Sigmoid colon (tissue), 7 donors: ENCODE data around the gene GREB1. TPM values are rescaled to one million over a fixed set of nuclear protein-coding genes. Genes with fewer than 3 reads are reported as not detected.

ENCODE experiments used
- DNase-seq: peaks from one replicate; pipeline ENCODE4 v3.0.0-alpha.2; 2019
- H3K27ac ChIP-seq, 4 donors: fragments of 200-600 bp; sonication (generic); one replicate each; pipeline ENCODE4 v1.5.1; 2016 to 2019; ENCODE audit warnings: mild to moderate bottlenecking in 1 of 4
- H3K27me3 ChIP-seq, 3 donors: fragments of 200-600 bp; sonication (generic); one replicate each; pipeline ENCODE4 v1.5.1; 2019; ENCODE audit warnings: mild to moderate bottlenecking in 1 of 3
- H3K36me3 ChIP-seq, 4 donors: fragments of 200-600 bp; sonication (generic); one replicate each; pipeline ENCODE4 v1.5.1; 2016 to 2019
- H3K4me1 ChIP-seq, 4 donors: fragments of 200-600 bp; sonication (generic); one replicate each; pipeline ENCODE4 v1.5.1; 2017 to 2019
- H3K4me3 ChIP-seq, 4 donors: fragments of 200-600 bp; sonication (generic); one replicate each; pipeline ENCODE4 v1.5.1; 2017 to 2019; ENCODE audit warnings: mild to moderate bottlenecking in 2 of 4, moderate library complexity in 1 of 4
- H3K9me3 ChIP-seq, 4 donors: fragments of 200-600 bp in 3 of 4; sonication (generic) in 3 of 4; one replicate each; pipeline versions ENCODE4 v1.5.1 to v1.6.1; 2013 to 2019
- EP300 ChIP-seq, 4 donors: sonication (generic); formaldehyde crosslinking; IDR thresholded peaks; one replicate each; pipeline ENCODE4 v1.6.1; 2017; ENCODE audit warnings: antibody characterized with exemption in 4 of 4
- POLR2A ChIP-seq, 2 donors: fragments of 450-650 bp; IDR thresholded peaks; one replicate each; pipeline ENCODE4 v1.6.1; 2016; ENCODE audit warnings: antibody characterized with exemption in 2 of 2, mild to moderate bottlenecking in 2 of 2, moderate library complexity in 2 of 2
- POLR2AphosphoS5 ChIP-seq, 4 donors: sonication (generic); formaldehyde crosslinking; IDR thresholded peaks; one replicate each; pipeline ENCODE4 v1.6.1; 2017; ENCODE audit warnings: antibody characterized with exemption in 4 of 4
- WGBS, 2 donors: extraction: QIAGEN DNeasy Blood & Tissue Kit; methylation state at CpG; one replicate each; pipeline ENCODE4 v1.1.7; 2013; 5-methylcytosine and 5-hydroxymethylcytosine counted together
- intact Hi-C: fragments of 100-400 bp; cut with DNase I; formaldehyde crosslinking; loops from one replicate; pipeline ENCODE4 v1.15.1; 2023
- polyA plus RNA-seq, 3 donors: library from polyadenylated mRNA; stranded (reverse); fragments of 200-250 nt; gene quantifications; one replicate each; pipeline ENCODE4 v1.2.3, GENCODE V29; 2013
- total RNA-seq, 4 donors: library from RNA; depleted of rRNA; stranded (reverse); fragments of >200 nt; gene quantifications; one replicate each; pipeline ENCODE4 v1.1.0, GENCODE V29; 2016
- TF ChIP-seq, protein P1 (sequence below), 4 experiments: fragments of 450-650 bp in 3 of 4; fragments of 200-600 bp in 1 of 4; IDR thresholded peaks; one replicate each; pipeline ENCODE4 v1.5.1; 2016 to 2019; ENCODE audit warnings: antibody characterized with exemption in 4 of 4, mild to moderate bottlenecking in 3 of 4, moderate library complexity in 2 of 4
- donor health status: healthy with polysubstance abuse.
- donor health status: Bipolar disorder and iron deficiency.
- donor health status: healthy.

GREB1 gene
- total and polyA plus RNA-seq, 7 donors, result 0.28 to 2.5 (median 1.1) TPM; not detected in 1

DNA sequence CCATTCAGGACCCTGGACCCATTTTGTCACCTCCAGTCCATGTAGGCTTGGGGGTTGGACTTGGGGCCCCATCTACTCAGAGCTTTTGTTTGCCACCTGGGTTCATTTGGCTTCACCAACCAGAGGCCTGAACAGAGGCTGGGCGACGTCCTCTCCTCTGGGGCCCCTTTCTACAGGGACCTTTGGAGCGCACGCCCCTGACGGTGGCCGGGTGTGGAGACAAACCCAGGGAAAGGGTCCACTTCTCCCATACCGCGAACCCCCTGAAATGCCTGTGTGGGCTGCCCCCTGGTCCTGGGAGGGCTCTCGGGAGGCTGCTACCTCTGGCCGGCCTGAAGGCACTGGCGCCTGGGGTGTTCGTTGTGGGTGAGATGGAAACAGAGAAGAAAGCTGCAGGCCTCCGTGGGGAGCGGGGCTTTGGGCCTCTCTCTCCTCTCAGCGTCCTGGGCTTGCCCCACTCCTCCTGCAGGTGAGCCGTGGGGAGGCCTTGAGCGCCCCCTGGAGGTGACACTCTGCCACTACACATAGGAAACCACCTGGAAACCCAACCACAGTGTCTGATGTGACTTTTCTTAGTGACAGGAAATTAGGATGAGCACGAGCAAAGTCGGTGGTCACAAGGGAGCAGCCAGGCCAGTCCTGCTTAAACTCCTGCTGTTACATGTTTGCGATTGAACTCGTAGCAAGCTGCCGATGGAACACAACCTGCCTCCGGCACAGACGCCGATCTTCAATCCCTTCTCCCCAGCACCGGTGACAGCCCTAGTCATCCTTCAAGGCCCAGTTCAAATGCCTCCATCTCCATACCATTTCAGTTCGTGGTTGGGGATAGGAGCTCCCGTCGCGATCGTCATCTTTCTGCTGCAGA, 148.1 kb downstream of the GREB1 start:
- H3K9me3 ChIP-seq, result no peaks in the 10 kb centered on the region
- intact Hi-C loops, result loop anchor here (5.0 kb wide), 1 partner anchor 205 kb away; no protein-coding TSS in a partner anchor
- DNase-seq, result peak; percentile 53
- H3K4me1 ChIP-seq, result no peaks in the 10 kb centered on the region
- H3K4me3 ChIP-seq, result no peak overlapping the region
- WGBS, 2 donors, result 67 to 68% methylated on average over 31 of the region's 31 CpGs
- TF ChIP-seq POLR2AphosphoS5 (IDR thresholded peaks at IDR 0.05), result no peak
- TF ChIP-seq, protein P1, sequence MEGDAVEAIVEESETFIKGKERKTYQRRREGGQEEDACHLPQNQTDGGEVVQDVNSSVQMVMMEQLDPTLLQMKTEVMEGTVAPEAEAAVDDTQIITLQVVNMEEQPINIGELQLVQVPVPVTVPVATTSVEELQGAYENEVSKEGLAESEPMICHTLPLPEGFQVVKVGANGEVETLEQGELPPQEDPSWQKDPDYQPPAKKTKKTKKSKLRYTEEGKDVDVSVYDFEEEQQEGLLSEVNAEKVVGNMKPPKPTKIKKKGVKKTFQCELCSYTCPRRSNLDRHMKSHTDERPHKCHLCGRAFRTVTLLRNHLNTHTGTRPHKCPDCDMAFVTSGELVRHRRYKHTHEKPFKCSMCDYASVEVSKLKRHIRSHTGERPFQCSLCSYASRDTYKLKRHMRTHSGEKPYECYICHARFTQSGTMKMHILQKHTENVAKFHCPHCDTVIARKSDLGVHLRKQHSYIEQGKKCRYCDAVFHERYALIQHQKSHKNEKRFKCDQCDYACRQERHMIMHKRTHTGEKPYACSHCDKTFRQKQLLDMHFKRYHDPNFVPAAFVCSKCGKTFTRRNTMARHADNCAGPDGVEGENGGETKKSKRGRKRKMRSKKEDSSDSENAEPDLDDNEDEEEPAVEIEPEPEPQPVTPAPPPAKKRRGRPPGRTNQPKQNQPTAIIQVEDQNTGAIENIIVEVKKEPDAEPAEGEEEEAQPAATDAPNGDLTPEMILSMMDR (IDR thresholded peaks at IDR 0.05), result peak in 3 of 4 experiments; percentile 12 to 55 (median 32)
- peaks cover 0 to 24% (median 8%) of the 10 kb centered on the region in 3 donors for H3K27me3 ChIP-seq
- no peak overlapping the region for H3K27ac ChIP-seq
- no peaks in the 10 kb centered on the region for H3K36me3 ChIP-seq

DNA sequence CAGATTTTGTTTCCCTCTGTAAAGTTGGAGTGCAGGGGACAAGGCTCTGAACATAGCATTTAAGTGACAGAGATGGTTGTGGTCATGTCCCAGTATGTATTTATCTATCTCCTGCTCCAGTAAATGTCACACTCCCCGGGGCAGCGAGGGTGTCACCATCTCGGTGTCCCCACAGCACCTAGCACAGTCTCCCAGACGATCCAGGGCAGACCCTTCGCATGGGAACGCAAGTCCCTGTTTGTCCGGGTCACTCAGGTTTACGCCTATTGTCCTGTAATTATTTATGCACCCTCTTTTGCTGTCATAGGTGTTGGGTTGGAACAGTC, 148.7 kb downstream of the GREB1 start:
- intact Hi-C loops, result loop anchor here (5.0 kb wide), 1 partner anchor 205 kb away; no protein-coding TSS in a partner anchor
- DNase-seq, result peak; percentile 1
- WGBS, 2 donors, result 88 to 91% methylated on average over 8 of the region's 8 CpGs
- Histone ChIP-seq H3K9me3 (no peaks in the 10 kb centered on the region), H3K36me3 (no peaks in the 10 kb centered on the region), H3K27ac (no peak overlapping the region), H3K27me3 (peaks cover 0 to 18% (median 2%) of the 10 kb centered on the region in 3 donors), H3K4me1 (no peaks in the 10 kb centered on the region), H3K4me3 (no peak overlapping the region)
- TF ChIP-seq POLR2A (IDR thresholded peaks at IDR 0.05) (no peak), EP300 (IDR thresholded peaks at IDR 0.05) (no peak), POLR2AphosphoS5 (IDR thresholded peaks at IDR 0.05) (no peak)
- TF ChIP-seq, protein P1 (IDR thresholded peaks at IDR 0.05), result no peak

DNA sequence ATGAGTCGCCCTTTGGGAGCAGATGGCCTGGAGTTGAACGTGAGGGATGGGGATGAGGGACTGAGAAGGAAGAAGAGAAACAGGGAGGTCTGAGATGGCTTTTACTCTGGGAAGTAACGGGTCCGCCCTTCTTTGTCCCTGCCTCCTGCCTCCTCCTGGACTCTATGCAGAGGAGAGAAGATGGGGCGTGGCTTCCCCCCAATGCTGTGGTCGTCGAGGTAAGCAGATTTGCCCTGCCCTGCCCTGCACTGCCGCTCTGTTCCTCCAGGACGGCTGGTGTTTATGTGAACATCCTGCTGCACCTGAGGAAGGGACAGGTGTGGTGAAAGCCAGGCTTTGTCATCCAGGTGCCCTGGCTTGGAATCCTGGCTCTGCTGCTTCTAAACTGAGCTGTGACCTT, 149.6 kb downstream of the GREB1 start:
- peaks cover 0 to 9% (median 8%) of the 10 kb centered on the region in 4 donors for H3K4me1 ChIP-seq
- no peaks in the 10 kb centered on the region for H3K36me3 ChIP-seq
- DNase-seq, result peak; percentile 30
- 20 to 37% methylated on average over 9 of the region's 9 CpGs for WGBS, 2 donors
- TF ChIP-seq POLR2AphosphoS5 (IDR thresholded peaks at IDR 0.05), result no peak
- TF ChIP-seq POLR2A (IDR thresholded peaks at IDR 0.05), result no peak
- TF ChIP-seq, protein P1 (IDR thresholded peaks at IDR 0.05), result no peak
- TF ChIP-seq EP300 (IDR thresholded peaks at IDR 0.05), result no peak
- no peak overlapping the region for H3K27ac ChIP-seq
- H3K4me3 ChIP-seq, result no peak overlapping the region
- no peaks in the 10 kb centered on the region for H3K9me3 ChIP-seq
- intact Hi-C loops, result loop anchor here (5.0 kb wide), 1 partner anchor 206 kb away; no protein-coding TSS in a partner anchor
- H3K27me3 ChIP-seq, result peaks cover 0 to 9% (median 0%) of the 10 kb centered on the region in 3 donors

DNA sequence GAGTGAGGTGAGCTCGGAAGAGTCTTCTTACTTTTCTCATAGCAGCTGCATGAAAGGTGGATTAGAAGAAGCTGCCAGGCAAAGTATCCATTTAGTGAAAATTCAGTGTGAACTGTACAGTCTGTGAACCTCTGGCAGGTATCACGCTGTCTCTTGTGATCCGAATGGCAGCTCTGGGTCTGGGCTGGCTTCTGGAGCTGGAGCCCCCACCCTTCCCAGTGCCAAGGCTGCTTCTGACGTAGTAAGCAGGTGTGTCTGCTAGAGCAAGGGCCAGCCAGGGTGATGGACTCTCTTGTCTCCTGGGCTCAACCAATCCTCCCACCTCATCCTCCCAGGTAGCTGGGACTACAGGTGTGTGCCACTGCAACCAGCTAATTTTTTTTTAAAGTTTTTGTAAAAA, 150.1 kb downstream of the GREB1 start:
- peak; percentile 26 for DNase-seq
- no peak for TF ChIP-seq EP300 (IDR thresholded peaks at IDR 0.05)
- TF ChIP-seq, protein P1 (IDR thresholded peaks at IDR 0.05), result no peak
- no peaks in the 10 kb centered on the region for H3K9me3 ChIP-seq
- no peaks in the 10 kb centered on the region for H3K36me3 ChIP-seq
- no peak overlapping the region for H3K27ac ChIP-seq
- peaks cover 0 to 6% (median 0%) of the 10 kb centered on the region in 3 donors for H3K27me3 ChIP-seq
- 50 to 80% methylated on average over 4 of the region's 4 CpGs for WGBS, 2 donors
- intact Hi-C loops, result loop anchor here (5.0 kb wide), 1 partner anchor 207 kb away; no protein-coding TSS in a partner anchor
- peaks cover 0 to 14% (median 13%) of the 10 kb centered on the region in 4 donors for H3K4me1 ChIP-seq
- H3K4me3 ChIP-seq, result no peak overlapping the region
